HG02852 (cell line): ENCODE data around the gene ZSWIM8.
"Not testable (repeated sequence)": the region's sequence is repeated elsewhere in the genome, so short reads cannot be mapped to it uniquely, and the experiment has no call there.

ENCODE experiments used
- ATAC-seq: cut with Tn5 transposase; IDR thresholded peaks from one replicate; pipeline ENCODE4 v1.9.1; 2021; ENCODE audit warnings: mild to moderate bottlenecking, moderate library complexity; ENCODE audit not compliant: unreplicated experiment

The ZSWIM8 gene

GRCh38 chr10:73813333-73813732 lies 27.9 kb downstream of the ZSWIM8 start:
- no peak for ATAC-seq

- ATAC-seq: no peak
Measured at GRCh38 chr10:73814276-73814895, 29.0 kb downstream of the ZSWIM8 start.

- ATAC-seq: no peak
Measured at GRCh38 chr10:73814896-73815718, 29.7 kb downstream of the ZSWIM8 start.

- no peak for ATAC-seq
Measured at GRCh38 chr10:73815719-73816030, 30.3 kb downstream of the ZSWIM8 start.

- ATAC-seq: no peak
Measured at GRCh38 chr10:73816917-73817729, 31.7 kb downstream of the ZSWIM8 start.

GRCh38 chr10:73817826-73818225 lies 32.4 kb downstream of the ZSWIM8 start:
- no peak for ATAC-seq

- no peak for ATAC-seq
Measured at GRCh38 chr10:73818402-73818801, 33.0 kb downstream of the ZSWIM8 start.

GRCh38 chr10:73819081-73819480 lies 33.7 kb downstream of the ZSWIM8 start:
- no peak for ATAC-seq

- no peak for ATAC-seq
Measured at GRCh38 chr10:73819513-73820093, 34.2 kb downstream of the ZSWIM8 start.

GRCh38 chr10:73823391-73823790 lies 38.0 kb downstream of the ZSWIM8 start:
- ATAC-seq: no peak

GRCh38 chr10:73824146-73824725 lies 38.8 kb downstream of the ZSWIM8 start:
- no peak for ATAC-seq

- ATAC-seq: no peak
Measured at GRCh38 chr10:73827346-73828089, 42.1 kb downstream of the ZSWIM8 start.

- no peak for ATAC-seq
Measured at GRCh38 chr10:73828161-73828560, 42.8 kb downstream of the ZSWIM8 start.

GRCh38 chr10:73829090-73829489 lies 43.7 kb downstream of the ZSWIM8 start:
- not testable (repeated sequence) for ATAC-seq

GRCh38 chr10:73836427-73836980 lies 51.1 kb downstream of the ZSWIM8 start:
- no peak for ATAC-seq

GRCh38 chr10:73837072-73837471 lies 51.7 kb downstream of the ZSWIM8 start:
- no peak for ATAC-seq

GRCh38 chr10:73838008-73838567 lies 52.7 kb downstream of the ZSWIM8 start:
- no peak for ATAC-seq

GRCh38 chr10:73838827-73839226 lies 53.4 kb downstream of the ZSWIM8 start:
- ATAC-seq: no peak

GRCh38 chr10:73839276-73839966 lies 54.0 kb downstream of the ZSWIM8 start:
- ATAC-seq: no peak
